Esophagus muscularis mucosa (tissue), 4 donors: ENCODE results near the gene CALD1. TPM values are rescaled to one million over a fixed set of nuclear protein-coding genes. Genes with fewer than 3 reads are reported as not detected.

ENCODE experiments used
- DNase-seq: peaks from one replicate; pipeline ENCODE4 v3.0.0-alpha.2; 2017; ENCODE audit errors: extremely low spot score
- H3K27ac ChIP-seq, 4 donors: fragments of 200-600 bp; sonication (generic); replicated peaks in 1 of 4; 1 replicate in 3 of 4; 2 replicates in 1 of 4; pipeline ENCODE4 v1.5.1; 2016 to 2019; ENCODE audit warnings: mild to moderate bottlenecking in 1 of 4
- H3K27me3 ChIP-seq, 4 donors: fragments of 200-600 bp; sonication (generic); one replicate each; pipeline versions ENCODE4 v1.5.1 to v1.6.0; 2016 to 2019
- H3K36me3 ChIP-seq, 4 donors: fragments of 200-600 bp; sonication (generic); one replicate each; pipeline ENCODE4 v1.5.1; 2016 to 2019
- H3K4me1 ChIP-seq, 4 donors: fragments of 200-600 bp; sonication (generic); one replicate each; pipeline ENCODE4 v1.5.1; 2016 to 2019
- H3K4me3 ChIP-seq, 4 donors: fragments of 200-600 bp; sonication (generic); 1 replicate in 2 of 4; 2 replicates in 2 of 4; pipeline ENCODE4 v1.5.1; 2016 to 2019; ENCODE audit warnings: mild to moderate bottlenecking in 4 of 4, moderate library complexity in 1 of 4
- H3K9me3 ChIP-seq, 4 donors: fragments of 200-600 bp; sonication (generic); 1 replicate in 3 of 4; 2 replicates in 1 of 4; pipeline ENCODE4 v1.5.1; 2016 to 2019
- CTCF ChIP-seq, 3 experiments: fragments of 200-600 bp in 2 of 3; fragments of 450-650 bp in 1 of 3; sonication (generic) in 2 of 3; IDR thresholded peaks; one replicate each; pipeline ENCODE4 v1.5.1; 2017 to 2019; ENCODE audit warnings: antibody characterized with exemption in 3 of 3, mild to moderate bottlenecking in 2 of 3, moderate library complexity in 1 of 3
- EP300 ChIP-seq: sonication (generic); formaldehyde crosslinking; IDR thresholded peaks from one replicate; pipeline ENCODE4 v1.6.1; 2017; ENCODE audit warnings: antibody characterized with exemption
- POLR2A ChIP-seq: fragments of 450-650 bp; IDR thresholded peaks from one replicate; pipeline ENCODE4 v1.6.1; 2017; ENCODE audit warnings: antibody characterized with exemption, moderate library complexity, mild to moderate bottlenecking, low read depth
- POLR2AphosphoS5 ChIP-seq, 2 donors: sonication (generic); formaldehyde crosslinking; IDR thresholded peaks; one replicate each; pipeline ENCODE4 v1.6.1; 2017; ENCODE audit warnings: antibody characterized with exemption in 2 of 2
- WGBS: methylation state at CpG from one replicate; pipeline ENCODE4 v1.1.5; 2018; 5-methylcytosine and 5-hydroxymethylcytosine counted together
- intact Hi-C: fragments of 100-400 bp; cut with DNase I; formaldehyde crosslinking; loops from one replicate; pipeline ENCODE4 v1.15.1; 2023
- total RNA-seq, 4 donors: library from RNA; depleted of rRNA; stranded (reverse); fragments of >200 nt; gene quantifications; one replicate each; pipeline versions ENCODE4 v1.1.0 to v1.2.1, GENCODE V29; 2016

Gene CALD1
- total RNA-seq, 4 donors from 2014 or later, result 2,057 to 3,140 (median 2,687) TPM

GRCh38 chr7:134766779-134767519, 12.5 kb upstream of the CALD1 start:
- Histone ChIP-seq H3K36me3 (no peaks in the 10 kb centered on the region), H3K27ac (peak overlapping the region; percentile 48 to 61 (median 51)), H3K27me3 (no peaks in the 10 kb centered on the region), H3K4me3 (no peak overlapping the region), H3K4me1 (peaks cover 6 to 34% (median 20%) of the 10 kb centered on the region in 4 donors), H3K9me3 (no peaks in the 10 kb centered on the region)
- 58% methylated on average over 15 of the region's 15 CpGs for WGBS
- peak; percentile 81 for DNase-seq
- intact Hi-C loops, result no loop called here
- TF ChIP-seq CTCF (IDR thresholded peaks at IDR 0.05), result no peak
- TF ChIP-seq POLR2AphosphoS5 (IDR thresholded peaks at IDR 0.05), result no peak
- no peak for TF ChIP-seq EP300
- no peak for TF ChIP-seq POLR2A

- peaks cover 4 to 34% (median 20%) of the 10 kb centered on the region in 4 donors for H3K4me1 ChIP-seq
- H3K36me3 ChIP-seq, result no peaks in the 10 kb centered on the region
- peak; percentile 64 for DNase-seq
- intact Hi-C loops, result no loop called here
- 63% methylated on average over 5 of the region's 5 CpGs for WGBS
- no peak overlapping the region for H3K4me3 ChIP-seq
- no peaks in the 10 kb centered on the region for H3K9me3 ChIP-seq
- no peak for TF ChIP-seq CTCF (IDR thresholded peaks at IDR 0.05)
- no peak for TF ChIP-seq POLR2AphosphoS5 (IDR thresholded peaks at IDR 0.05)
- TF ChIP-seq POLR2A, result no peak
- TF ChIP-seq EP300, result no peak
- H3K27me3 ChIP-seq, result no peaks in the 10 kb centered on the region
- peak overlapping the region; percentile 43 to 61 (median 51) for H3K27ac ChIP-seq
Measured at GRCh38 chr7:134767520-134768168, 11.8 kb upstream of the CALD1 start.

- H3K36me3 ChIP-seq, result no peaks in the 10 kb centered on the region
- no peak overlapping the region for H3K4me3 ChIP-seq
- peaks cover 4 to 33% (median 19%) of the 10 kb centered on the region in 4 donors for H3K4me1 ChIP-seq
- WGBS, result 93% methylated on average over 4 of the region's 4 CpGs
- peak overlapping the region in 3 of 4 donors; percentile 23 to 50 (median 33) for H3K27ac ChIP-seq
- intact Hi-C loops, result no loop called here
- H3K27me3 ChIP-seq, result no peaks in the 10 kb centered on the region
- TF ChIP-seq POLR2AphosphoS5 (IDR thresholded peaks at IDR 0.05) (no peak), POLR2A (no peak), CTCF (IDR thresholded peaks at IDR 0.05) (no peak), EP300 (no peak)
- no peaks in the 10 kb centered on the region for H3K9me3 ChIP-seq
- peak; percentile 53 for DNase-seq
Measured at GRCh38 chr7:134768243-134768642, 11.2 kb upstream of the CALD1 start.

GRCh38 chr7:134770676-134771075, 8.8 kb upstream of the CALD1 start:
- no peaks in the 10 kb centered on the region for H3K36me3 ChIP-seq
- TF ChIP-seq POLR2AphosphoS5 (IDR thresholded peaks at IDR 0.05) (no peak), CTCF (IDR thresholded peaks at IDR 0.05) (no peak), POLR2A (no peak), EP300 (no peak)
- no peaks in the 10 kb centered on the region for H3K9me3 ChIP-seq
- 84% methylated on average over 6 of the region's 6 CpGs for WGBS
- intact Hi-C loops, result no loop called here
- no peak overlapping the region for H3K27ac ChIP-seq
- no peak overlapping the region for H3K4me3 ChIP-seq
- H3K27me3 ChIP-seq, result no peaks in the 10 kb centered on the region
- H3K4me1 ChIP-seq, result peaks cover 4 to 23% (median 12%) of the 10 kb centered on the region in 4 donors
- peak; percentile 64 for DNase-seq
